ENCODE results near the gene HAPSTR1.
"Not testable (repeated sequence)": the region's sequence is repeated elsewhere in the genome, so short reads cannot be mapped to it uniquely, and the experiment has no call there.

The HAPSTR1 gene, protein sequence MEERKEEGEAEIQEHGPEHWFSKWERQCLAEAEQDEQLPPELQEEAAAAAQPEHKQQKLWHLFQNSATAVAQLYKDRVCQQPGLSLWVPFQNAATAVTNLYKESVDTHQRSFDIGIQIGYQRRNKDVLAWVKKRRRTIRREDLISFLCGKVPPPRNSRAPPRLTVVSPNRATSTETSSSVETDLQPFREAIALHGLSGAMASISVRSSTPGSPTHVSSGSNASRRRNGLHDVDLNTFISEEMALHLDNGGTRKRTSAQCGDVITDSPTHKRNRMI

DNA sequence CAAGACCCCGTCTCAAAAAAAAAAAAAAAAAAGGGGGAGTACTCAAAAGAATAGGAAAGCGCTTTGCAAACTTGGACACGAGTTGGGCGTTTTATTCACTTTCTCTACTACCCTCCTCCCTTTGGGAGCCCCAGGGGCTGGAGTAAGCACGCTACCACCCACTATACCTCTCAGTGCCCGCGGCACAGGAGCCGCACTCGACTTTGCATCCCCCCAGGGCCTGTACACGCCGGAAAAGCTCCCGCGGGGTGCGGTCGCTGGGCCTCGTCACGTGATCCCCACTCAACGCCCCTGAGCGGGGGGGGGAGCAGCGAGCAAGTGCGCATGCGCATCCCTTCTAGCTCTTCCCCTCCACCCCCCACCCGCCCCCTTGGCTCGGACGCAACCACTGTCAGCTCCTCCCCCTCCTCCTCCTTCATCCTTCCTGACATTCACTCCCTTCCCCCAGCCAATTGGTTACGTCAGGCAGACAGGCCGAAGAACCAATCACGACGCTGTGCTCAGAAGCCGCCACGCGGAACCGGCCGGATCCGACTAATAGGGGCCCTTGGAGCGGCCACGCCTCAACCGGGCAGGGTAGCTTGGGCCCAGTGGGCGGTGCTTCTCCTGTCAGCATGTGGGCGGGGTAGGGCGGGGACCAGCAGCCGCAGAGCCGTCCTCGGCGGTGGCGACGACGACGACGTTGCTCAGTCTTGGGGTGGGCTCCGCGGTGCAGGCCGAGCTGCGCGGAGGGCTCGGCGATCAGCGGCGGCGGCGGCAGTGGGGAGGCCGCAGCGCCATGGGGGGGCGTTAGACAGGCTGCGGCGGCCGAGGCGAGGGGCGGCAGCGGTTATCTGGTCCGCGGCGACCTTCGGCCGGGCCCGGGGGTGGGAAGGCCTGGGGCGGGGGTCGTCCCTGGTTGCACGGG, at the start of gene HAPSTR1:
Gene HAPSTR1, plus strand, starts transcription at position 685 of the 907 bp plus-strand sequence. CDS start 401 bp downstream, outside the sequence.
- TF ChIP-seq, protein P1, sequence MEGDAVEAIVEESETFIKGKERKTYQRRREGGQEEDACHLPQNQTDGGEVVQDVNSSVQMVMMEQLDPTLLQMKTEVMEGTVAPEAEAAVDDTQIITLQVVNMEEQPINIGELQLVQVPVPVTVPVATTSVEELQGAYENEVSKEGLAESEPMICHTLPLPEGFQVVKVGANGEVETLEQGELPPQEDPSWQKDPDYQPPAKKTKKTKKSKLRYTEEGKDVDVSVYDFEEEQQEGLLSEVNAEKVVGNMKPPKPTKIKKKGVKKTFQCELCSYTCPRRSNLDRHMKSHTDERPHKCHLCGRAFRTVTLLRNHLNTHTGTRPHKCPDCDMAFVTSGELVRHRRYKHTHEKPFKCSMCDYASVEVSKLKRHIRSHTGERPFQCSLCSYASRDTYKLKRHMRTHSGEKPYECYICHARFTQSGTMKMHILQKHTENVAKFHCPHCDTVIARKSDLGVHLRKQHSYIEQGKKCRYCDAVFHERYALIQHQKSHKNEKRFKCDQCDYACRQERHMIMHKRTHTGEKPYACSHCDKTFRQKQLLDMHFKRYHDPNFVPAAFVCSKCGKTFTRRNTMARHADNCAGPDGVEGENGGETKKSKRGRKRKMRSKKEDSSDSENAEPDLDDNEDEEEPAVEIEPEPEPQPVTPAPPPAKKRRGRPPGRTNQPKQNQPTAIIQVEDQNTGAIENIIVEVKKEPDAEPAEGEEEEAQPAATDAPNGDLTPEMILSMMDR (IDR thresholded peaks at IDR 0.05; ENCODE audit: extremely low read depth, insufficient read depth, missing control alignments): no peak
- in situ Hi-C loops (cut with MboI; ENCODE audit: low pct_unique_long_range_greater_than_20kb, low sequenced_read_pairs, unreplicated experiment): no loop called here
- peak; percentile 98 for DNase-seq (ENCODE audit: low spot score)

DNA sequence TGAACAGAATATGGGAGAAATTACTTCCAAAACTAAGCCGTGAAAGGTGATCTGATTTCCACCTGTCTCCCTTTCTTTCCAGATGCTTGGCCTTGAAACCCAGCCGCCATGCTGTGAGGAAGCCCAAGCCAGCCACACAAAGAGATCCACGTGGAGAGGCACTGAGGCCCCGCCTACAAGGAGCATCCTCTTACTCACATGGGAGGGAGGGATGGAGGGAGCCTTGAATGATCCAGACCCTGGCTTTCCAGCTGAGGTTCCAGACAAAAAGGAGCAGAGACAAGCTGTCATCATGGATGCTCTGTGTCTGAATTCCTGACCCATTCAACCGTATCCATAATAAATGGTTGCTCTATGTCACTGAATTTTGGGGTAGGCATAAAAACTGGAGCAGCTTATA, 48.9 kb upstream of the HAPSTR1 start:
- TF ChIP-seq, protein P1 (IDR thresholded peaks at IDR 0.05; ENCODE audit: extremely low read depth, insufficient read depth, missing control alignments): no peak
- no peak for DNase-seq (ENCODE audit: low spot score)
- in situ Hi-C loops (cut with MboI; ENCODE audit: low pct_unique_long_range_greater_than_20kb, low sequenced_read_pairs, unreplicated experiment): no loop called here

DNA sequence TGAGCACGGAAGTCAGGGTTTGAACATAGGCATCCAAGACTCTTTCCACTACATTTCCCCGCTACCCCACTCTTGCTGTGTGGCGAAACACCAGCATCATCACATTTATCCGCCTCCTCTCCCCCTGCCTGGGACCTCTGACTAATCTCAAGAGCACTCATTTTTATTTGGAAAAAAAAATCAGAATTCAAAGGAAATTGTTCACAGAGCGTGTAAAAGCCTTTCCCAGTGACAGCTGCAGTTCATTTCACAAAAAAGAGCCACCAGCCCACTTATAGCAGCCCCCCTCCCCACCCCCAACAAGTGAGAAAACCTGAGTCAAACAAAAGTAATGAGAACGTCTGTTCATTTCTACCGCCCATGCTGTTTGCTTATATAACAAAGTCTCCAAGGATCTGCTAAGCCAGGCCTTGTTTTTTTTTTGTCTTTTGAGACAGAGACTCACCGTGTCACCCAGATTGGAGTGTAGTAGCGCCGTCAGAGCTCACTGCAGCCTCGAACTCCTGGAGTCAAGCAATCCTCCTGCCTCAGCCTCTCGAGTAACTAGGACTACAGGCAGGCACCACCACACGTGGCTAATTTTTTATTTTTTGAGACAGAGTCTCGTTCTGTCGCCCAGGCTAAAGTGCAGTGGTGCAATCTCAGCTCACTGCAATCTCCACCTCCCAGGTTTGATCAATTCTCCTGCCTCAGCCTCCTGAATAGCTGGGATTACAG, 48.3 kb upstream of the HAPSTR1 start:
- in situ Hi-C loops (cut with MboI; ENCODE audit: low pct_unique_long_range_greater_than_20kb, low sequenced_read_pairs, unreplicated experiment): no loop called here
- no peak for DNase-seq (ENCODE audit: low spot score)
- TF ChIP-seq, protein P1 (IDR thresholded peaks at IDR 0.05; ENCODE audit: extremely low read depth, insufficient read depth, missing control alignments): no peak

DNA sequence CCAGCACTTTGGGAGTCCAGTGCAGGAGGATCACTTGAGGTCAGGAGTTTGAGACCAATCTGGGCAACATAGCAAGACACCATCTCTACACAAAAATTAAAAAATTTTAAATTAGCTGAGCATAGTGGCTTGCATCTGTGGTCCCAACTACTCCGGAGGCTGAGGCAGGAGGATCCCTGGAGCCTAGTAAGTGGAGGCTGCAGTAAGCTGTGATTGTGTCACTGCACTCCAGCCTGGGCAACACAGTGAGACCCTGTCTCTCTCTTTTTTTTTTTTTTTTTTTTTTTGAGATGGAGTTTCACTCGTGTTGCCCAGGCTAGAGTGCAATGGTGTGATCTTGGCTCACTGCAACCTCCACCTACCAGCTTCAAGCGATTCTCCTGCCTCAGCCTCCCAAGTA, 45.9 kb upstream of the HAPSTR1 start:
- in situ Hi-C loops (cut with MboI; ENCODE audit: low pct_unique_long_range_greater_than_20kb, low sequenced_read_pairs, unreplicated experiment); DNase-seq (ENCODE audit: low spot score): not testable (repeated sequence)

DNA sequence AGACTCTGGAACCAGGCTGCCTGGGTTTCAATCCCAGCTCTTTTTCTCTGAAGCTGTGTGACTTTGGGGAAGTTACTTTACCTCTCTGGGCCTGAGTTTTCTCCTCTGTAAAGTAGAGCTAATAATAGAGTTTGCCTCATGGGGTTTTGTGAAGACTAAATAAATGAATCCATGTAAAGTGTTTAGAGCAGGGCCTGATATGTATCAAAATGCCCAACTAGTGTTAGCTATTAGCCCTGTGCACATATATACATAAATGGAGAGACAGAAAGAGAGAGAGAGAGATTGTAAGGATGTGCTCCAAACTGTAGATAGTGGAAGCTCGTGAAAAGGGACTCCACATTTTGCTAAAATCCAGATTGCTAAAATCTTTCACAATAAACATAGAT, 44.8 kb upstream of the HAPSTR1 start:
- DNase-seq (ENCODE audit: low spot score): no peak
- TF ChIP-seq, protein P1 (IDR thresholded peaks at IDR 0.05; ENCODE audit: extremely low read depth, insufficient read depth, missing control alignments): no peak
- in situ Hi-C loops (cut with MboI; ENCODE audit: low pct_unique_long_range_greater_than_20kb, low sequenced_read_pairs, unreplicated experiment): no loop called here

DNA sequence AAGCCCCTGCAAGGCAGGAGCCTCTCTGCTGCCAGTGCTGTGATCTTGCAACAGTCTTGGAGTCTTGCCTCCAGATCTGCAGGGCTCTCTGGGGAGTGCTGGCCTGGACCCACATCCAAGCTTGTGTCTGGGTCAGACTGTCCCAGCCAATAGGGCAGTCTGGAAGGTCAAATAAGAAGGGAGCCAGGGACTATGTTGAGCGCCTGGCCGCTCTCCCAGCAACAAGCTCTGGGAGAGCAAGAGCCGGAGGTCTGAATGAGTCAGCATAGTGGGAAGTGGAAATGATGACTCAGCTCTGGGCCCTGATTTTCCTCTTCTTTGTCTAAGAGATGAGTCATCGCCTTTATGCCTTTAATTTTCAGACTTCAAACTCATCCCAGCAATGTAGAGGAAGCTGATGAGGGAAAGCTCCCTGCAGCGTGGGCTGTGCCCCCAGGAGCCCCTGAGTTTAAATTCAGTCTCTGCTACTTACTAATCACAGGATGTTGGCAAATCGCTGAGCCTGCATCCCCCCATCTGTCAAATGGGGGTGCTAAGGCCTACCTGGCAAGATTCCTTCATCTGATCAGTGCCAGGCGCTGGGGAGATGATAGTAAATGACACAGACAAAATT, 43.6 kb upstream of the HAPSTR1 start:
- TF ChIP-seq, protein P1 (IDR thresholded peaks at IDR 0.05; ENCODE audit: extremely low read depth, insufficient read depth, missing control alignments): no peak
- in situ Hi-C loops (cut with MboI; ENCODE audit: low pct_unique_long_range_greater_than_20kb, low sequenced_read_pairs, unreplicated experiment): no loop called here
- DNase-seq (ENCODE audit: low spot score): no peak

Data from GM13977 (cell line).